A375 (cell line): ENCODE data around the gene FRMD5. TPM values are rescaled to one million over a fixed set of nuclear protein-coding genes. Genes with fewer than 3 reads are reported as not detected.

ENCODE experiments used
- small RNA-seq: library from RNA; depleted of rRNA; stranded (forward); fragments of <200 nt; gene quantifications from one replicate; pipeline ENCODE3, GENCODE V24; 2014
- total RNA-seq: library from RNA; depleted of rRNA; stranded (reverse); fragments of >200 nt; shearing (Covaris generic); gene quantifications from 2 replicates; pipeline ENCODE4 v1.2.3, GENCODE V29; 2014; rRNA removed

FRMD5 gene
- total RNA-seq: 10.7 and 14.9 TPM in 2 replicates

DNA sequence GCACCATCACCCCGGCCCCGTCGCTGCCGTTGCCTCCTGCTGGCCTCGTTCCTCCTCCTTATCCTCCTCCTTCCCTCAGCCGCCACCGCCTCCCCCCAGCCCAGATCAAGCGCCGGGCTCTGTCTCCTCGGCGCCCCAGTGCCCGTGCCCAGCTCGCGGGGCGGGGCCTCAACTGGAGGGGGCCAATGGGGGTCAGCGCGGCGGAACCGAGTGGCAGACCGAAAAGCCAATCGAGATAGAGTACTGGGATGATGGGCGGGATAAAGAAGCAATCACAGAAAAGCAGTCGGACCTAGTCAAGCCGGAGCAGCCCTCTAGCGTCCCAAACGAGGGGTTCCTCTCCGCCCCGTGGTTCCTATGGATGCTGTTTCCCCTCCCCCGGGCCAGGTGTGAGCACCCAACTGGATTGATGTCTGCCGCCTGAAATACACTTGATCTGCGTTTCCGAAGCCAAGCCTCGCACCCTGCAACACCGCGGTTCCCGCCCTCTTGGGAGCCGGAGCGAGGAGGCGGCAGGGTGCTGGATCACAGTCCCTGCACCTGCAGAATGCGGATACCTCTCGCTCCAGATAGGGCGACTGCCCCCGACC is at the start of gene FRMD5:
TSS of gene FRMD5 (minus strand) at position 121 of the 590 bp plus-strand sequence.

DNA sequence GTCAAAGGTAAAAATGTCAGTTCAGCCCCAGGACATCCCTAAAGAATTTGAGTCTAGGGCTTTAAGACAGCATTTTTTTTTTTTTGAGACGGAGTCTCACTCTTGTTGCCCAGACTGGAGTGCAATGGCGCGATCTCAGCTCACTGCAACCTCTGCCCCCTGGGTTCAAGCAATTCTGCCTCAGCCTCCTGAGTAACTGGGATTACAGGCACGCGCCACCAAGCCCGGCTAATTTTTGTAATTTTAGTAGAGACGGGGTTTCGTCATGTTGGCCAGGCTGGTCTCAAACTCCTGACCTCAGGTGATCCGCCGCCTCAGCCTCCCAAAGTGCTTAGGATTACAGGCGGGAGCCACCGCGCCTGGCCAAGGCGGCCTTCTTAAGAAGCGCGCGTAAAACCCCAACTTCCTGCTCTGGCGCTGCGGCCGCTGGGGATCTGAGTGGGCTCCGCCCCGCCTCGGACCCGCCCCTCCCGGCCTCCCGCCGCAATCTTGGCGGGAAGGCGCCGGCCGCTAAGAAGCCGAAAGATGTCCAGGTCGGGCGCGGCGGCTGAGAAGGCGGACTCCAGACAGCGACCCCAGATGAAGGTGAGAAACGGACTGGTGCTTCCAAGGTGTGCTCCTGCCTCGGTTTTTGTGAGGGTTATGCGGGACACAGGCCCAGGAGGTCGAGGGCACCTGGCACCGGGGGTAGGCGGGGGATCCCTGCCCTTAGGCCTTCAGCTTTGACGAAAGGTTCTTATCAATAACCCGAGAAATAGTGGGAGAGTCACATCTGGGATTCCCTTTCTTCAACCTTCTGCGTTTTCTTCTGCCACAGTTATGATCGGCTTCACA is 368.3 kb downstream of the FRMD5 start, which contains the start of gene WDR76:
TSS of gene WDR76 (plus strand) at position 495 of the 834 bp plus-strand sequence. CDS start at position 526, 31 bp downstream.

DNA sequence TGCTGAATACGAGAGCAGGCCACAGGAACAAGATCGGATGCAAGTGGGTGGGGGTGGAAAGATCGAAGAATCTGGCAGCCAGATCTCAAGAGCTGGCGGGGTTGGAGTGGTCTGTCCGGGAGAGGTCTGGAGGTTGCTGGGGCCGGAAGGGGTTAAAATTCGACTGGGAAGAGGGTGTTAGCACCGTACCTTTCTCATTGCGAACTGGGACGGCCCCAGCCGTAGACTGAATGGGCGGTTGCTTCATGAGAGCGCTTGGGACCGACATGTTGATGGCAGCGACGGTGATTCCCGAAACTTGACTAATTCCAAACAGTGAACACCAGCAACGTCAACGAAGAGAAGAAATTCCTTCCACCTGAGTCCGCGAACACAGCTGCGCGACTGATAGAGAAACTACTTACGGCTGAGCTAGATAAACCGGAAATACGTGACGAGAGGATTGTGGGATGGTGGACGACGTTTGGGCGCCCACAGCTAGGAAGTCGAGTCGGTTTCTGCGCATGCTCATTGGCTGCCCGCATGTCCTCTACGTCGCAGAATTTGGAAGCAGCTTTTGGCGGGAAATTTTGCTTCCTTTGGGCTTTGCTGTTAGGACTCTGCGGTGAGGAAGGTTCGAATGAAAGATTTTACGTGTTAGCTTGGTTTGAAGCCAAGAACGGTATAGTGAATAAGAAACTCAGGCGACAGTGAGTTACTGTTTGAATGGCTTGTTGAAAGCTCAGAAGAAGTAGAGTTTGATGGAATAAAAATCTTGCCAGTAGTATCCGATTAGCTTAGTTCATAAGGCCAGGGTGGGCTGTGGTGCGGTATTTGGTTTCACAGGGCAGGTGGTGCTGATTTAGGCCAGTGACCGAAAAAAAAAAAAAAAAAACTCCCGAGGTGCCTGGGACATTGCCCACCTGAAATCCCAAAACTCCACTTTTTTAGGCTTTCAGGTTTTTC is 370.5 kb downstream of the FRMD5 start, which contains the start of gene MFAP1:
TSS of gene MFAP1 (minus strand) at position 389 of the 945 bp plus-strand sequence. CDS start at position 268, 121 bp downstream.

Small RNAs within 50 kb of the gene (small RNA-seq; reads per million reads assigned to genes)
- gene RF00019: not detected

Other genes with a start within 250 kb of the FRMD5 start
- 69.8 and 78.4 TPM in 2 replicates for gene GOLM2, start 93.4 kb upstream of the FRMD5 start, total RNA-seq
- gene CTDSPL2, start 232.4 kb upstream of the FRMD5 start, total RNA-seq: 85.1 and 88.3 TPM in 2 replicates